Stimulated activated CD4-positive, alpha-beta T cell treated with anti-CD3 and anti-CD28 coated beads, Interleukin-1b, Interleukin-23, amount 100 ng/mL, for 48 hours (primary cell): ENCODE data around the gene NSG1.
A peak's percentile ranks its signal among the peaks of the same experiment; 100 is the strongest.
"Not testable (repeated sequence)": the region's sequence is repeated elsewhere in the genome, so short reads cannot be mapped to it uniquely, and the experiment has no call there.

Source experiments
- DNase-seq: peaks from one replicate; pipeline ENCODE4 v3.0.0-alpha.2; 2020

NSG1 gene

DNA sequence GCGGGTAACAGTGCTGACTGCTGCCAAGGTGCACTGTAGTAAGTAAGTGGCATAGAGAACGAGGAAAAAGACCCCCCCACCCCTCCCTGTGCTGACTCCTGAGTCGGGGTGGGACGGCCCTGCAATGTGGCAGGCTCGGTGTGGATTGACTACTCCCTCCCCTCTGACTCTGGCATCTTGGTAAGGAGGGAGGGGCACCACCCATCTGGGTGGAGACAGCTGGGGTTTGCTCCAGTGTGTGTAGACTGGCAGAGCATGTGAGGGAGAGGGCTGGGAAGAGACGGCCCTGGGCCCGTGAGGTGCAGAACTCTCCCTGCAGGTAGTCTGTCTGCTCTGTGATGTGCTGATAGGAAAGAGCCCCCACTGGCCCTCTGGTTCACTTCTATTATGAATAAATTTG, 31.0 kb downstream of the NSG1 start:
- DNase-seq = no peak

GRCh38 chr4:4418676-4419390, 31.9 kb downstream of the NSG1 start:
- DNase-seq = no peak

GRCh38 chr4:4419896-4420295, 33.0 kb downstream of the NSG1 start:
- no peak for DNase-seq

GRCh38 chr4:4420421-4420820, 33.5 kb downstream of the NSG1 start:
- no peak for DNase-seq

DNA sequence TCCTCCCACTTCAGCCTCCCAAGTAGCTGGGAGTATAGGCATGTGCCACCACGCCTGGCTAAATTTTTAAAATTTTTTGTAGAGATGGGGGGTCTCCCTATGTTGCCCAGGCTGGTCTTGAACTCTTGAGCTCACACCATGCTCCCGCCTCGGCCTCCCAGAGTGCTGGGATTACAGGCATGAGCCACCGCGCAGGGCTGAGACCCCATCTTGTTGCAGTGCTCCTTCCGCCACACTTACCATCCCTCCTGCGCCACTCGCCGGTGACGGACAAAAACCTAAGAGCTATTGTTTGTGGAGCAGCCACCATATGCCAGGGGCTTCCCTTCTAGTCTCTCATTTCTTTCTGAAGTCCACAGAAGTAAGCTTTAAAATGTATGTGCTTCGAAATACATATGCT, 34.5 kb downstream of the NSG1 start:
- no peak for DNase-seq

GRCh38 chr4:4422117-4422516, 35.2 kb downstream of the NSG1 start:
- DNase-seq = not testable (repeated sequence)

- DNase-seq = no peak
Observed at GRCh38 chr4:4422856-4423499, 36.1 kb downstream of the NSG1 start.

GRCh38 chr4:4423706-4424498, 37.0 kb downstream of the NSG1 start:
- no peak for DNase-seq

DNA sequence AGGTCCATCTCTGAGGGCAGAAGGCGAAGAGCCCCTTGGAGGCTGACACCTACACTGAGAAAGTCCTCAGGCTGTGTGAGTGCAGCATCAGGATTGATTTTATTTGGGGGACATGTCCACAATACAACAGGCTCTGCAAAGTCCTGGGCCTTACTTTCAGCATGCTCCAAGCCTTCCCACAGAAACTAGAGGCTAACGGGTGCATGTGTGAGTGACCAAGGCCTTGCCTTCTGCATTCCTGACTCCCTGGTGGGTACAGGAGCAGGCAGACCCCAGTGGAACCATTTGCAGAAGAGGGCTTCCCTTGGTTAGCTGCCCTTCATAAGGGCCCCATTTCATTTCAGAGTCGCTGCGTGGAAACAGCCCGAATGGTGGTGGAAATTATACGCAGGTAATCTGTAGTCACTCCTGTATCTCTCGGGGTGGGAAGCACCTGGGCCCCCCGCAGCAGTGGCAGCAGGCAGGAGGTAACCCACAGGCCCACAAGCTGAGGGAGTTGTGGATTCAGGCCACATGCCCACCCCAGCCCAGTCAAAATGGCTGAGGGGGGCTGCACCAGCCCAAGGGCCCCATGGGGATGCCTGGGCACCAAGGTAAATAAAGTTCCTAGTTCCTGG, 37.7 kb downstream of the NSG1 start:
- no peak for DNase-seq

DNA sequence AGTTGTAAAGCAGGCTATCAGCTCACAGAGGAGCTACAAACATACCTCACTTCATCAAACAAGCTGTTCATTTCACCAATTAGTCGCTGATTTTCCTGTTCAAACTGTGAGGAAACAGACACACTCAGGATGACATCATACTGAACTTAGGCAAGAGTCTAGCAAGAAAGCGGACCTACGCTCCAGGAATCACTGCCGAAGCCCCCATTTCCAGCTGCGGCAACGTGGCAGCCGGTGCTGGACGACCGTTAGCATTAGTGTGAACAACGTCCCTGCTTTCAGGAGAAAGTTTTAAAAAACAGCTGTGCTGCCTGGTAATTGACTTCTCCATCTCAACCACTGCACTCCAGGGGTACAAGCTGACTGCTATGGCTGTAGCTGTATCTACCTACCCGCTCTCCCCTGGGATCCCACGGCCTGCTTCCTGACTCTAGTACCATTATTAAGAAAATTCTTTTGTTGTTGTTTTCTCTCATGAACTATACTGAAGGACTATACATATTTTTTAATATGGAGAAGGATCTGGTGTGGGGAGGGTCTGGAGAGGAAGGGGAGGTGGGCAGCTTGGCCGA, 38.3 kb downstream of the NSG1 start:
- DNase-seq = no peak

DNA sequence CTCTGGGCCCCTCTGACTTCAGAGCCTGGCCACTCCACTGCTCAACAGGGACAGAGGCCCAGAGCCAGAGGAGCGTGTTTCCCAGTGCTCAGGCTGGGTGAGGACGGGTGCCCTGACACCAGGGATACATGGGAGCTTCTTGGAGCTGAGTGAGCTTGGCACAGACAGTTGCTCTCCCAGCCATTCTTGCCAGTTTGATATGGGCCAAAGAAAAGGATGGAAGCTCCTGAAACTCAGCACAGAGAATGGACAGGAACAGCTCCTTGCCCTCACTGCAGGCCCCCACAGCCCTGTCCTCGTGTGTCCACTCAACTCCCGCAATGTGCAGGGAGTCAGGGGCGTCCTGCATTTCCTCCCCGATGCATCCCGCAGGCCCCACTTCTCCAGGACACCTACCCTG, 38.8 kb downstream of the NSG1 start:
- no peak for DNase-seq

GRCh38 chr4:4426511-4427120, 39.7 kb downstream of the NSG1 start:
- DNase-seq = no peak

- no peak for DNase-seq
Observed at GRCh38 chr4:4427121-4427870, 40.4 kb downstream of the NSG1 start.

- no peak for DNase-seq
Observed at GRCh38 chr4:4427886-4428285, 41.0 kb downstream of the NSG1 start.

DNA sequence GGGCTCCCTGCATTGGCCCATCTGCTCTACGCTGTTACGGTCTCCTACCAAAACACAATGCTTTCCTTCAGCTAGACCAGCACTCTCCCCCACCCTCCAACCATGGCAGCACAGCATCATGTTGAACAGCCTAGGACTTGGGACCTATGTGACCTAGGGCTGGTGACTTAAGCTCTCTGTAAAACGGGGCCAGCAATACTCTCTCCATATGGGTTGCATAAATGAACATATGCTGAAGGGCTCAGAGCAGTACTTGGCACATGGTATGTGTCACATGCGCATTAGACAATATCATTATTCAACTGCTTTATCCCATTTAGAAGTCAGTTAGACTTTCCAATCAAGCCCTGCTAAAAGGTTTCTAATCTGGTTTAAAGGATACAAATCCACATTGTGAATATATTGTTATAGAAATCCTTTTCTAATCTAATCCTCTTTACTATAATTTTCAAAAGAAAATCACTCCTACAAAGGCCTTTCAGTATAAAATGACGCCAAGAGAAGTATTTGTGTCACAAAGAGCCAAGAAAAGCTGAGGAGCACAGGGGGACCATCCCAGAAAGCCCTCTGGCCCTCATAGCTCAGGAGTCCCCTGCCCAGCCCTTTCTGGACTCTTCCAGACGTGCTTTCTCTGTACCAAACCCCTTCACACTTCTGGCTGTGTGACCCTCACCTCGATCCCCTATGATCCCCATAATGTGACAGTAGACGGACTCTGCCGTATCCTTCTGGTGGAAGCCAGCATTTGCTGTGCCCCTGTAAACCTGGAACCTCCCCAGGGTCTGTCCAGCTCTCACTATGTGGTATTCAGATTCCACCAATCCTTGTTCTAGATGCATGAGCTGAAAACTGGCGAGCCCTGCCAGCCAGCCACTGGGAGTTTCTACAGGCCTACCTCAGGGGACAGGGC, 42.3 kb downstream of the NSG1 start:
- DNase-seq = no peak

DNA sequence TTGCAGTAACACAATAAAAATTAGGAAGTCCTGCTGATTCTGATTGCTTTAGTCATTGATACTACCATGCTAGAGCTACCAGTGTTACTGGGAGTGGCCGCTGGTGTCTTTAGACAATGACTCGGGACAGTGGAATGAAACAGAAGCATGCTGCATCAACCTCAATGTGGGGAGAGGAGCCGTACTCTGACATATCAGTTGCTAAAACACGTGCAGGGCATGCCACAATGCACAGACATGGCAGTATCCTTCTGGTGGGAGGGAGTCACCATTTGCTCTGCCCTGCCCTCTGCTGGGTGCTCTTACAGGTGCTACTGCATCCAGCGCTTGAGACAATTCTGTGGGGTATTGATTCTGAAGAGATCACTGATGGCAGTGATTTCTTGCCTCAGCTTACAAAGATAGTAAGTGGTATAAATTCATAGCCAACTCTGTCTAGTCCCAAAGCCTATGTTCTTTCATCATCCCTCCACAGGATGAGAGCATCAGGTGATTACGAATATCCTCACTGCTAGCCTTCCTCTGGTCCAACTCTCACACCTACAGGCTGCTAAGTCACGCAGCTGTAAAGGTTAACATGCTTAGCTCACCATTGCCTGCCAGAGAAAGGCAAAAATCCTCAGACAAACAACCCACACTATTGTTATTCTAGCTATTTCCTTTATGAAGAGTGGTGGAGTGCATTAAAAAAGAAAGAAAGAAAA, 43.7 kb downstream of the NSG1 start:
- DNase-seq = peak; percentile 37

DNA sequence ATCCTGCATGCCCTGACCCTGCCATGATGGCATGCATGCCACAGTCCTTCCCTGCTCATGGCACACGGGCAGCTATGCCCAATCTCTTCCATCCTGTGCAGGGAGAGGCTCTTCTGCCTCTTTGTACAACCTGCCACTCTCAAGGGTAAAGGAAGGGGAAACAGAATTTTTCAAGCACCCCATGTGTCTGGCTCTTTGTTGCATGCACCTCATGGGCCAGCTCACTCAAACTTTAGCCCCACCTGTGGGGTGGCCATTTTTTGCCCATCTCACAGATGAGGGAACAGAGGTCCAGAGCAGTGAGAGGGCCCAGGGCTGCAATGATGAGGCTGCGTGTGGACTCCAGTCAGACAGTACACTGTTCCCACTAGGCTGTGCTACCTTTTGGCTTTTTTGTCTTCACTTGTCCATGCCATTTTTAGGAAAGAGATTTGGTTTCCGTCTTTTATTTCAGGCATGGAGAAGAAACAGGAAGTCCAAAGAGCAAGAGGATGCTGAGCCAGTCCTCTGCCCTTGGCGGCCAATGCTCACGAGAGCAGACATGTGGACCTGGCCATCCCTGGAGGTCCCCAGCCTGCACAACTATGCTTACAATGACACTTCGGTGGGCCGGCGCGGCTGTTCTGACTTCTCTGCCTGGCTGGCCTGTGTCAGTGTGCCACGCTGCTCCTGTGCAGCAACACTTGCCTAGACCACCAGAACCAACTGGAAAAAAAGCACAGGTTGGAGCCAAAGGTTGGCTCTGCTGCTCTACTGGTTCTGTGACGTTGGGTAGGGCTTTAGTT, 45.6 kb downstream of the NSG1 start:
- no peak for DNase-seq

- no peak for DNase-seq
Observed at GRCh38 chr4:4433941-4434340, 47.0 kb downstream of the NSG1 start.

DNA sequence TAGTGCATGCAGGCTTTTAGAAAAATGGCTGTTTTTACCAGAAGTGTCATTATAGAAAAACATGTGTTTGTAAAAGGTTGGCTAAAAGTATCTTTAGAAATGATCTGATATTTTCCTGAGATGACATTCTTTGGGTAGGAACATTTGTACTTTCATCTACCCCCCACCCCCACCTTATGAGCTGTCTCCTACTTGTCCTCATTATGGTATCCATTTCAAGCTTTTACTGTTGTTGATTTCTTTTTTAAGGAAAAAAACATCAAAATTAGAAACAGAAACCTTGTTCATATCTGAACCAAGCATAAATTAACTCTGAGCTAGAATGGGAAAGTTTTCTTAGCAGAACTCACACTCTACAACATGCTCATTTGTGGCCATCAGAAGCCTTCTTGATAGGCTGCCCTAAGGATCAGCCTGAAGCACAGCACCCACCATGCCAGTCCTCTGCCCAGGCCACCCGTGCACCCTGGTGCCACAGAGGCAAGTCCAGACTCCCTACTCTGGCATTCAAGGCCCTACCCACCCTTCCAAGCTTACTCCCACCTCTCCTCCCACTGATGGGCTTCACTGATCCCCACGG, 49.4 kb downstream of the NSG1 start:
- DNase-seq = no peak
